ENCODE measurements around the gene SLC2A2.
A peak's percentile ranks its signal among the peaks of the same experiment; 100 is the strongest.

SLC2A2 gene

DNA sequence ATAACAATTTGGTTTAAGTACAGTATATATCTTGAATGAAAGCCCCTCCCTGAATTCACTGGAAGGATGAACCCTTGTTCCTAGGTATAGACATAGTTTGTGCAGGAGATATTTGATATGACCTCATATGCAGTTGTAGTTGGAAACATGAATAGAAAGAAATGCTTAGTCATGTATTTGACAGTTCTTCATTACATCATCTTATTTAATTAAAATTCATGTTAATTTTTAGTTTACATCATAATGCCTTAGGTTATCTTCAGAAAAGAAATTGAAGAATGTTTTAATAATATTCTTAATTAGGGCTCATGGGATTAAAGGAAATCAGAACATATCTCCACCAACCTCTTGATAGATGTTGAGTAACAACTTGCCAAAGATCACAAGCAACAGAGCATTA lies 19.2 kb downstream of the SLC2A2 start:
- no peak overlapping the region for H3K9ac ChIP-seq (ENCODE audit: low read depth in 1 of 2, low read length in 2 of 2)
- H3K9me3 ChIP-seq (ENCODE audit: control insufficient read depth in 1 of 2, low read length in 2 of 2), result no peaks in the 10 kb centered on the region
- H3K27ac ChIP-seq (ENCODE audit: low read depth, low read length), result no peak overlapping the region

DNA sequence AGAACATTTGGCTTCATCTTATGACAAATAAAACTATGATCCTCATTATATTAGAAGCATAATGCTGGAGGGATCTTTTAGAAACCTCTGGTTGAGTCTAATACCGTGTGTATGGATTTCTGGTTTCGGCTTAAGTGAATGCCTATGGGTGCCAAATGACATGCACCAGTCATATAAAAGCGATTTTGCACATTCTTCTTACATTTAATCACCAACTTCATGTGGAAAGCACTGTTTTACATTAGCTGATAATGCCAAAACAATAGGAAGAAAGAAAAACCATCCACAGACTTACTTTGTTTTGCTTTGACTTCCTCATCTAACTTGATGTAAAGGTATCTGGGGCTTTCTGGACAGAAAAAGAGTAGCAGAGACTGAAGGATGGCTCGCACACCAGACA lies 20.9 kb downstream of the SLC2A2 start:
- no peaks in the 10 kb centered on the region for H3K9me3 ChIP-seq (ENCODE audit: control insufficient read depth in 1 of 2, low read length in 2 of 2)
- H3K4me1 ChIP-seq (ENCODE audit: control insufficient read depth in 1 of 2, insufficient read depth in 2 of 2, low read length in 2 of 2), result peaks cover 7 to 24% of the 10 kb centered on the region in 2 donors
- H3K4me3 ChIP-seq (ENCODE audit: low read depth in 1 of 2, low read length in 2 of 2), result no peak overlapping the region
- no peak overlapping the region for H3K27ac ChIP-seq (ENCODE audit: low read depth, low read length)
- H3K36me3 ChIP-seq (ENCODE audit: control insufficient read depth in 1 of 2, insufficient read depth in 2 of 2, low read length in 2 of 2), result peaks cover 9 to 17% of the 10 kb centered on the region in 2 donors
- no peak overlapping the region for H3K9ac ChIP-seq (ENCODE audit: low read depth in 1 of 2, low read length in 2 of 2)
- H3K27me3 ChIP-seq (ENCODE audit: control insufficient read depth in 1 of 2, insufficient read depth in 2 of 2, low read length in 2 of 2), result no peaks in the 10 kb centered on the region

More for the DNA sequence above, 19.2 kb downstream of the SLC2A2 start:
- Histone ChIP-seq H3K4me3 (ENCODE audit: low read depth in 1 of 2, low read length in 2 of 2) (no peak overlapping the region), H3K27me3 (ENCODE audit: control insufficient read depth in 1 of 2, insufficient read depth in 2 of 2, low read length in 2 of 2) (no peaks in the 10 kb centered on the region), H3K36me3 (ENCODE audit: control insufficient read depth in 1 of 2, insufficient read depth in 2 of 2, low read length in 2 of 2) (peaks cover 9 to 17% of the 10 kb centered on the region in 2 donors), H3K4me1 (ENCODE audit: control insufficient read depth in 1 of 2, insufficient read depth in 2 of 2, low read length in 2 of 2) (peaks cover 19 to 24% of the 10 kb centered on the region in 2 donors)

DNA sequence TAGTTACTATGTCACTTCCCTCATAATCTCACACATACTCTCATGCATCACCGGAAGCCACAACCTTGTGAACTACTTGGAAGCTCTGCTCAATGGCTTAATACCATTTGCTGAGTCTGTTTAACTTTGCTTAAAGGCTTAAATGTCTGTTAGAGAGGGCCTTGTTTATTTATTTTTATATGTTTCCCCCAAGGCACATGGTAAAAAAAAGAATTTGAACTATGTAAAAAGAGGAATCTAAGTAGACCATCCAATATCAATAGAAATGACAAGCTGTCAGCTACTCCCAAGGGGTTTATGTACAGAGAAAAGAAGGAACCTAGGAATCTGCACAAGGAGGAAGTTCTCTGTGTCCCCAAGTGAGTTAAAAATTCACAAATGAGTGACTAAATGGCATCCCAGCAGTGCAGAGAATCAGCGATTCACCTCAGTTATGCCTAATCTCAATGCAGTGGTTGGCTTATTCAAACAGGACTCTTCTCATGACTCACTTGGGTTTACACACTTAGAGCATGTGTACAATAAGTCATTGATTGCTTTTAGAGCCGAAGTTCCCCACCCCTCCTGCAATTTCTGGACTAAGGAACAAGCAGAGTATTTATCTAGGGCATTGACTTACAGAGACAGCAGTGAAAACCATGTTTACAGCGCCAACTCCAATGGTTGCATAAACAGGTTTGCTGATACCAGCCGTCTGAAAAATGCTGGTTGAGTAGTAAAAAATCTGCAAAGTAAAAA lies 24.4 kb downstream of the SLC2A2 start:
- H3K4me3 ChIP-seq (ENCODE audit: low read depth in 1 of 2, low read length in 2 of 2), result no peak overlapping the region

GRCh38 chr3:171001250-171001893 lies 25.1 kb downstream of the SLC2A2 start:
- no peaks in the 10 kb centered on the region for H3K27me3 ChIP-seq (ENCODE audit: control insufficient read depth in 1 of 2, insufficient read depth in 2 of 2, low read length in 2 of 2)
- no peak overlapping the region for H3K27ac ChIP-seq (ENCODE audit: low read depth, low read length)
- peaks cover 6 to 11% of the 10 kb centered on the region in 2 donors for H3K36me3 ChIP-seq (ENCODE audit: control insufficient read depth in 1 of 2, insufficient read depth in 2 of 2, low read length in 2 of 2)
- H3K9ac ChIP-seq (ENCODE audit: low read depth in 1 of 2, low read length in 2 of 2), result no peak overlapping the region
- H3K4me3 ChIP-seq (ENCODE audit: low read depth in 1 of 2, low read length in 2 of 2), result no peak overlapping the region
- no peaks in the 10 kb centered on the region for H3K9me3 ChIP-seq (ENCODE audit: control insufficient read depth in 1 of 2, low read length in 2 of 2)
- peaks cover 33 to 62% of the 10 kb centered on the region in 2 donors for H3K4me1 ChIP-seq (ENCODE audit: control insufficient read depth in 1 of 2, insufficient read depth in 2 of 2, low read length in 2 of 2)

More for the DNA sequence above, 24.4 kb downstream of the SLC2A2 start:
- Histone ChIP-seq H3K9me3 (ENCODE audit: control insufficient read depth in 1 of 2, low read length in 2 of 2) (no peaks in the 10 kb centered on the region), H3K4me1 (ENCODE audit: control insufficient read depth in 1 of 2, insufficient read depth in 2 of 2, low read length in 2 of 2) (peaks cover 33 to 57% of the 10 kb centered on the region in 2 donors), H3K9ac (ENCODE audit: low read depth in 1 of 2, low read length in 2 of 2) (no peak overlapping the region), H3K27ac (ENCODE audit: low read depth, low read length) (no peak overlapping the region), H3K27me3 (ENCODE audit: control insufficient read depth in 1 of 2, insufficient read depth in 2 of 2, low read length in 2 of 2) (no peaks in the 10 kb centered on the region), H3K36me3 (ENCODE audit: control insufficient read depth in 1 of 2, insufficient read depth in 2 of 2, low read length in 2 of 2) (peaks cover 8 to 16% of the 10 kb centered on the region in 2 donors)

- Histone ChIP-seq H3K27me3 (ENCODE audit: control insufficient read depth in 1 of 2, insufficient read depth in 2 of 2, low read length in 2 of 2) (no peaks in the 10 kb centered on the region), H3K36me3 (ENCODE audit: control insufficient read depth in 1 of 2, insufficient read depth in 2 of 2, low read length in 2 of 2) (peaks cover 0 to 6% of the 10 kb centered on the region in 2 donors), H3K4me3 (ENCODE audit: low read depth in 1 of 2, low read length in 2 of 2) (no peak overlapping the region), H3K27ac (ENCODE audit: low read depth, low read length) (no peak overlapping the region), H3K9me3 (ENCODE audit: control insufficient read depth in 1 of 2, low read length in 2 of 2) (no peaks in the 10 kb centered on the region), H3K9ac (ENCODE audit: low read depth in 1 of 2, low read length in 2 of 2) (no peak overlapping the region), H3K4me1 (ENCODE audit: control insufficient read depth in 1 of 2, insufficient read depth in 2 of 2, low read length in 2 of 2) (peaks cover 33 to 62% of the 10 kb centered on the region in 2 donors)
Measured at GRCh38 chr3:171000281-171000680, 26.2 kb downstream of the SLC2A2 start.

- Histone ChIP-seq H3K27ac (ENCODE audit: low read depth, low read length) (no peak overlapping the region), H3K4me1 (ENCODE audit: control insufficient read depth in 1 of 2, insufficient read depth in 2 of 2, low read length in 2 of 2) (peaks cover 33 to 62% of the 10 kb centered on the region in 2 donors), H3K27me3 (ENCODE audit: control insufficient read depth in 1 of 2, insufficient read depth in 2 of 2, low read length in 2 of 2) (no peaks in the 10 kb centered on the region), H3K36me3 (ENCODE audit: control insufficient read depth in 1 of 2, insufficient read depth in 2 of 2, low read length in 2 of 2) (peaks cover 0 to 3% of the 10 kb centered on the region in 2 donors), H3K9me3 (ENCODE audit: control insufficient read depth in 1 of 2, low read length in 2 of 2) (no peaks in the 10 kb centered on the region), H3K9ac (ENCODE audit: low read depth in 1 of 2, low read length in 2 of 2) (no peak overlapping the region), H3K4me3 (ENCODE audit: low read depth in 1 of 2, low read length in 2 of 2) (no peak overlapping the region)
Measured at GRCh38 chr3:170999737-171000242, 26.7 kb downstream of the SLC2A2 start.

- H3K9me3 ChIP-seq (ENCODE audit: control insufficient read depth in 1 of 2, low read length in 2 of 2), result no peaks in the 10 kb centered on the region
- H3K27ac ChIP-seq (ENCODE audit: low read depth, low read length), result peak overlapping the region; percentile 22
- H3K4me1 ChIP-seq (ENCODE audit: control insufficient read depth in 1 of 2, insufficient read depth in 2 of 2, low read length in 2 of 2), result peaks cover 33 to 58% of the 10 kb centered on the region in 2 donors
- H3K9ac ChIP-seq (ENCODE audit: low read depth in 1 of 2, low read length in 2 of 2), result no peak overlapping the region
- H3K4me3 ChIP-seq (ENCODE audit: low read depth in 1 of 2, low read length in 2 of 2), result no peak overlapping the region
- no peaks in the 10 kb centered on the region for H3K36me3 ChIP-seq (ENCODE audit: control insufficient read depth in 1 of 2, insufficient read depth in 2 of 2, low read length in 2 of 2)
- H3K27me3 ChIP-seq (ENCODE audit: control insufficient read depth in 1 of 2, insufficient read depth in 2 of 2, low read length in 2 of 2), result no peaks in the 10 kb centered on the region
Measured at GRCh38 chr3:170997961-170998913, 28.3 kb downstream of the SLC2A2 start.

- Histone ChIP-seq H3K4me3 (ENCODE audit: low read depth in 1 of 2, low read length in 2 of 2) (no peak overlapping the region), H3K9ac (ENCODE audit: low read depth in 1 of 2, low read length in 2 of 2) (no peak overlapping the region), H3K27ac (ENCODE audit: low read depth, low read length) (no peak overlapping the region), H3K9me3 (ENCODE audit: control insufficient read depth in 1 of 2, low read length in 2 of 2) (no peaks in the 10 kb centered on the region), H3K36me3 (ENCODE audit: control insufficient read depth in 1 of 2, insufficient read depth in 2 of 2, low read length in 2 of 2) (no peaks in the 10 kb centered on the region), H3K27me3 (ENCODE audit: control insufficient read depth in 1 of 2, insufficient read depth in 2 of 2, low read length in 2 of 2) (no peaks in the 10 kb centered on the region), H3K4me1 (ENCODE audit: control insufficient read depth in 1 of 2, insufficient read depth in 2 of 2, low read length in 2 of 2) (peaks cover 2 to 9% of the 10 kb centered on the region in 2 donors)
Measured at GRCh38 chr3:170992854-170993253, 33.7 kb downstream of the SLC2A2 start.

- Histone ChIP-seq H3K4me3 (ENCODE audit: low read depth in 1 of 2, low read length in 2 of 2) (no peak overlapping the region), H3K9ac (ENCODE audit: low read depth in 1 of 2, low read length in 2 of 2) (no peak overlapping the region), H3K27me3 (ENCODE audit: control insufficient read depth in 1 of 2, insufficient read depth in 2 of 2, low read length in 2 of 2) (no peaks in the 10 kb centered on the region), H3K9me3 (ENCODE audit: control insufficient read depth in 1 of 2, low read length in 2 of 2) (no peaks in the 10 kb centered on the region), H3K4me1 (ENCODE audit: control insufficient read depth in 1 of 2, insufficient read depth in 2 of 2, low read length in 2 of 2) (peaks cover 0 to under 1% of the 10 kb centered on the region in 2 donors), H3K36me3 (ENCODE audit: control insufficient read depth in 1 of 2, insufficient read depth in 2 of 2, low read length in 2 of 2) (no peaks in the 10 kb centered on the region), H3K27ac (ENCODE audit: low read depth, low read length) (no peak overlapping the region)
Measured at GRCh38 chr3:170991664-170992063, 34.9 kb downstream of the SLC2A2 start.
